ENCODE results near the gene TNFRSF1A. TPM values are rescaled to one million over a fixed set of nuclear protein-coding genes. Genes with fewer than 3 reads are reported as not detected.

TNFRSF1A gene
- total RNA-seq, 2 donors from 2014 or later: 91.1 to 168 TPM

GRCh38 chr12:6343518-6343917 is 1.6 kb upstream of the TNFRSF1A start:
- Histone ChIP-seq H3K27me3 (replicated peaks; ENCODE audit: insufficient read depth) (no peaks in the 10 kb centered on the region), H3K4me3 (no peak overlapping the region), H3K27ac (peak overlapping the region; percentile 94 to 97), H3K4me1 (replicated peaks) (peaks cover 7% of the 10 kb centered on the region), H3K9me3 (no peaks in the 10 kb centered on the region), H3K36me3 (no peaks in the 10 kb centered on the region)
- TF ChIP-seq POLR2A (IDR thresholded peaks at IDR 0.05) (no peak), POLR2AphosphoS5 (IDR thresholded peaks at IDR 0.05) (no peak), CTCF (IDR thresholded peaks at IDR 0.05) (no peak)
- WGBS: 72% methylated on average over 5 of the region's 5 CpGs
- intact Hi-C loops (cut with DNase I): no loop called here
- DNase-seq (ENCODE audit: low spot score): no peak

- WGBS: 24% methylated on average over 7 of the region's 7 CpGs
Observed at GRCh38 chr12:6342140-6342889, 439 bp upstream of the TNFRSF1A start.

GRCh38 chr12:6340745-6341416 is 995 bp downstream of the TNFRSF1A start:
- Histone ChIP-seq H3K36me3 (no peaks in the 10 kb centered on the region), H3K9me3 (no peaks in the 10 kb centered on the region), H3K27me3 (replicated peaks; ENCODE audit: insufficient read depth) (no peaks in the 10 kb centered on the region), H3K4me3 (peak overlapping the region; percentile 62 to 84), H3K27ac (peak overlapping the region; percentile 94 to 97), H3K4me1 (replicated peaks) (peaks cover 28% of the 10 kb centered on the region)
- no peak for DNase-seq (ENCODE audit: low spot score)
- intact Hi-C loops (cut with DNase I): loop anchor here (1.0 kb wide), 1 partner anchor 48 kb away; no protein-coding TSS in a partner anchor
- no peak for TF ChIP-seq POLR2A (IDR thresholded peaks at IDR 0.05)
- no peak for TF ChIP-seq POLR2AphosphoS5 (IDR thresholded peaks at IDR 0.05)
- no peak for TF ChIP-seq CTCF (IDR thresholded peaks at IDR 0.05)
- WGBS: under 1% methylated on average over 15 of the region's 15 CpGs

More at GRCh38 chr12:6342140-6342889, 439 bp upstream of the TNFRSF1A start:
- H3K36me3 ChIP-seq: no peaks in the 10 kb centered on the region
- peak overlapping the region; percentile 62 to 84 for H3K4me3 ChIP-seq
- H3K4me1 ChIP-seq (replicated peaks): peaks cover 16% of the 10 kb centered on the region
- intact Hi-C loops (cut with DNase I): no loop called here
- TF ChIP-seq POLR2AphosphoS5 (IDR thresholded peaks at IDR 0.05) (no peak), CTCF (IDR thresholded peaks at IDR 0.05) (no peak), POLR2A (IDR thresholded peaks at IDR 0.05) (no peak)
- no peak for DNase-seq (ENCODE audit: low spot score)
- no peaks in the 10 kb centered on the region for H3K27me3 ChIP-seq (replicated peaks; ENCODE audit: insufficient read depth)
- peak overlapping the region; percentile 94 to 97 for H3K27ac ChIP-seq
- H3K9me3 ChIP-seq: no peaks in the 10 kb centered on the region

GRCh38 chr12:6340032-6340638 is 1.7 kb downstream of the TNFRSF1A start:
- intact Hi-C loops (cut with DNase I): no loop called here
- peak overlapping the region; percentile 62 to 84 for H3K4me3 ChIP-seq
- no peaks in the 10 kb centered on the region for H3K9me3 ChIP-seq
- H3K36me3 ChIP-seq: no peaks in the 10 kb centered on the region
- no peak for DNase-seq (ENCODE audit: low spot score)
- 2% methylated on average over 9 of the region's 9 CpGs for WGBS
- peak overlapping the region; percentile 94 to 97 for H3K27ac ChIP-seq
- H3K27me3 ChIP-seq (replicated peaks; ENCODE audit: insufficient read depth): no peaks in the 10 kb centered on the region
- peak; percentile 62 for TF ChIP-seq POLR2AphosphoS5 (IDR thresholded peaks at IDR 0.05)
- TF ChIP-seq CTCF (IDR thresholded peaks at IDR 0.05): no peak
- TF ChIP-seq POLR2A (IDR thresholded peaks at IDR 0.05): peak; percentile 41
- H3K4me1 ChIP-seq (replicated peaks): peaks cover 34% of the 10 kb centered on the region
